Activated naive CD8-positive, alpha-beta T cell (primary cell): ENCODE results near the gene PTPRT.

ENCODE experiments used
- H3K27ac Mint-ChIP-seq: one replicate; pipeline ENCODE4 v1.8.0; 2021; ENCODE audit warnings: mixed read lengths
- H3K27me3 Mint-ChIP-seq: one replicate; pipeline ENCODE4 v1.8.0; 2021; ENCODE audit warnings: mixed read lengths
- H3K36me3 Mint-ChIP-seq: one replicate; pipeline ENCODE4 v1.8.0; 2021; ENCODE audit warnings: mixed read lengths
- H3K4me1 Mint-ChIP-seq: one replicate; pipeline ENCODE4 v1.8.0; 2021; ENCODE audit warnings: low read depth, mixed read lengths
- H3K4me3 Mint-ChIP-seq: one replicate; pipeline ENCODE4 v1.8.0; 2021; ENCODE audit warnings: mild to moderate bottlenecking, mixed read lengths
- H3K9me3 Mint-ChIP-seq: one replicate; pipeline ENCODE4 v1.8.0; 2021; ENCODE audit warnings: low read depth, mixed read lengths

The PTPRT gene

DNA sequence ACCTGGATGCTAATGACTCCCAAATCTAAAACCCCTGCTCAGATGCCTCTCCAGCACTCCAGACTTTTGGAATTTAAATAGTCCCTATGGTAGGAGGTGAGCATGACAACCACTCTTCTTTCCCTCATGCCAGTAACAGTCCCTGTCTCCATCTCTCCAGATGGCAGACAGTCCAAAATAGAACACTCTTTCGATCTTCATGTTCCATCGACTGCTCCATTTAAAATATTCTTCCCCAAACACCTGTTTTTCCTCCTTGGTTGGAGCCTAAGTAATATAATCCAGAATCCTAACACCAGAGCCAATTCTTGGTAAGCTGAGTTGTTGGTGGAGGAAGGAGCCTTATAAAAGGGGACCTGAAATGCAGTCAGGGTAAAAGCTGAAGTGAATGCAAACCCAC, 848.1 kb downstream of the PTPRT start:
- no peaks in the 10 kb centered on the region for H3K4me1 Mint-ChIP-seq
- H3K4me3 Mint-ChIP-seq = no peak overlapping the region
- peaks cover 7% of the 10 kb centered on the region for H3K9me3 Mint-ChIP-seq
- no peaks in the 10 kb centered on the region for H3K27me3 Mint-ChIP-seq
- H3K36me3 Mint-ChIP-seq = no peaks in the 10 kb centered on the region
- no peak overlapping the region for H3K27ac Mint-ChIP-seq

DNA sequence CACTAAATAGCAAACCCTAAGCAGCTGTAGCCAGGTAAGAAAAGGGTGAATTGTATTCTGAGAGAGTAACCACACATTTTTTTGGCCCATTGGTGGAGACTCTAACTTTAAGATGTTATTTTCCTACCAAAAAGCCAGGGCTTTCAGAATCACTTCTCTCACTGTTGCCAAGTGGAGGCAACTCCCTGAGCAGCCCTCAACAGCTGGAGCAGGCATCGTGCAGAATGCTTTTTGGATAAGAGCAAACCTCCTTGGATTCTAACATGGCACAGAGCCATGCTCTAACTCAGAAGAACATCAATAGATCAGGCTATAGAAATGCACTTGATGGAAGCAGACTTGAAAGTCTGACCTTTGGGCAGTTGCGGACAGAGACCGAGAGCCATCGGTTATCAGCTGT, 849.3 kb downstream of the PTPRT start:
- Mint-ChIP-seq H3K4me1 (no peaks in the 10 kb centered on the region), H3K27me3 (no peaks in the 10 kb centered on the region), H3K27ac (no peak overlapping the region), H3K36me3 (no peaks in the 10 kb centered on the region), H3K4me3 (no peak overlapping the region), H3K9me3 (peaks cover 2% of the 10 kb centered on the region)

DNA sequence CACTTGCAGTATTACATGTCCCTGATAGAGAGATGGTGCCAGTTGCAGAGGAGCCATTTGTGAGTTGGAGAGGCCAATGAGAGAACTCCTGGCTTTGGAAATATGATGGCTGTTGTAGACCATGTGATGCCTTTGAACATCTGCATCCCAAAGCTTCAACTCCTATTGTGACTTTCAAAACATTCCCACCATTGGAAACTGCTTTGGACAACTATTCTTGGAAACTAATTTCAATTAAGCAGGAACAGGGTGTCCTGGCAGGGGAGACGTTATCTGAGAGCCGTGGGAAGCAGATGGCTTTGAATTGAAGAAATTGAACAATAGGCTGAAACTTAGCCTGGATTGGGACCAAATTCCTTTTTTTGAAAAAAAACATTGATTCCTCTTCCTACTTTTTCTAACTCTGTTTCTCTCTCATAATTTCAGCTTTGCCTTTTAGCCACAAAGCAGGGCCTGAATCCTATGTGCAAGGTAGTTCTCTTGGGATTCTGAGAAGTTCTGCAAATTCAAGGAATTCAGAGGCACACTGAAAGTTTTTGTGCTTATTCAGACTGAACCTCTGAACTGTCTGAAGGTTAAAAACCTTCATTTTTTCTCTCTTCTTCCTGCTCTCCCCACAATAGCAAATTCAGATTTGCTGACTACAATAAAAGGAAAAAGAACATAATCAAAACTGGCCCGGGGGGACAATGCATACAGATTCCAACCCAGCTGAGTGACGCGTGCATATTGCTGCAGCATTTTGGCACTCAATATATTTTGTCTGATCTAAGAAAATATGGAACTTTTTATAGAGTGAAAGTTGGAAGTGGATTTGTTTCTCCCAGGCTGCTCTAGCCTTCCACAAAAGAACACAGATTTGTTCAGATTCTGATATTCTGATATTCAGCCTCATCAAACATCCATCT, 851.2 kb downstream of the PTPRT start:
- Mint-ChIP-seq H3K27ac (no peak overlapping the region), H3K36me3 (no peaks in the 10 kb centered on the region), H3K27me3 (no peaks in the 10 kb centered on the region), H3K4me1 (no peaks in the 10 kb centered on the region), H3K4me3 (no peak overlapping the region), H3K9me3 (peaks cover 13% of the 10 kb centered on the region)

- no peak overlapping the region for H3K4me3 Mint-ChIP-seq
- H3K27me3 Mint-ChIP-seq = no peaks in the 10 kb centered on the region
- H3K9me3 Mint-ChIP-seq = peaks cover 13% of the 10 kb centered on the region
- H3K36me3 Mint-ChIP-seq = no peaks in the 10 kb centered on the region
- H3K27ac Mint-ChIP-seq = no peak overlapping the region
- no peaks in the 10 kb centered on the region for H3K4me1 Mint-ChIP-seq
These were observed 853.1 kb downstream of the PTPRT start for GRCh38 chr20:42336576-42336975.

- Mint-ChIP-seq H3K36me3 (no peaks in the 10 kb centered on the region), H3K9me3 (no peaks in the 10 kb centered on the region), H3K27ac (no peak overlapping the region), H3K27me3 (peaks cover 1% of the 10 kb centered on the region), H3K4me1 (no peaks in the 10 kb centered on the region), H3K4me3 (no peak overlapping the region)
These were observed 870.3 kb downstream of the PTPRT start for GRCh38 chr20:42319252-42320013.

DNA sequence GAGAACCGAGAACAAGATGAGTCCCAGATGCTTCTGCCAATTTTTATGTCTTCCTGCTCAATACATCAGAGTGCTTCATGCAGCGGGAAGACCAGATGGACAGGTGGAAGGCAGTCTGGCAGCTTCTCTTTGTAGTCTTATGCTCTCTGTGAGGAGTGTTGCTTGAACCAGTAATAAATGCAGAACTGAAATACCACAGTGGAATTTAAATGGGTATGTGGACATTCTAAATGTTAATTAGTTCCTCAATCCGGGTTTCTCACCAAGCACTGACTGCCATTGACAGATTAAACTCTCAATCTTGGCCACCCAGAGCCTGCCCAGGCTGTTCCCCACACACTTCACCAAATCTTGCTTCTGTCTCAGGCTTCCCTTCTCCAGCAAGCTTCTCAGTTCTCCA, 876.0 kb downstream of the PTPRT start:
- no peaks in the 10 kb centered on the region for H3K9me3 Mint-ChIP-seq
- H3K4me1 Mint-ChIP-seq = no peaks in the 10 kb centered on the region
- H3K36me3 Mint-ChIP-seq = no peaks in the 10 kb centered on the region
- H3K27me3 Mint-ChIP-seq = no peaks in the 10 kb centered on the region
- H3K4me3 Mint-ChIP-seq = no peak overlapping the region
- H3K27ac Mint-ChIP-seq = no peak overlapping the region

GRCh38 chr20:42309050-42309449, 880.7 kb downstream of the PTPRT start:
- Mint-ChIP-seq H3K9me3 (no peaks in the 10 kb centered on the region), H3K36me3 (no peaks in the 10 kb centered on the region), H3K4me3 (no peak overlapping the region), H3K27ac (no peak overlapping the region), H3K27me3 (peaks cover 2% of the 10 kb centered on the region), H3K4me1 (no peaks in the 10 kb centered on the region)

DNA sequence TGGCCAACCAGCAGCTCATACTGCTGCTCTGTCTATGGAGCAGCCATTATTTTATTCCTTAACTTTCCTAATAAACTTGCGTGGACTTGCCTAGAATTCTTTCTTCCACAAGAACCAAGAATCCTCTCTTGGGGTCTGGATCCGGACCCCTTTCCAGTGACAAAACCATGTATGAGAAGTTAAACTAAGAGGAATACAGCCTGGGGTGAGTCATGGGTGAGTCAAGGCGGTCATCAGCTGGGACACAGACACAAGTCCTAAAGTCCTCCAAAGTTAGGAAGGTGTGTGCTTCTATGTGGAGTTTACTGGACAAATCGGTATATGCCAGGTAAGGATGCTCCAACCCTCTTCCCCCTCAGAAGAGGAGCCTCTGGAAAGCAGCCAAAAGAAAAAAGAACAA, 881.5 kb downstream of the PTPRT start:
- Mint-ChIP-seq H3K27me3 (peaks cover 2% of the 10 kb centered on the region), H3K4me1 (no peaks in the 10 kb centered on the region), H3K4me3 (no peak overlapping the region), H3K27ac (no peak overlapping the region), H3K9me3 (no peaks in the 10 kb centered on the region), H3K36me3 (no peaks in the 10 kb centered on the region)

DNA sequence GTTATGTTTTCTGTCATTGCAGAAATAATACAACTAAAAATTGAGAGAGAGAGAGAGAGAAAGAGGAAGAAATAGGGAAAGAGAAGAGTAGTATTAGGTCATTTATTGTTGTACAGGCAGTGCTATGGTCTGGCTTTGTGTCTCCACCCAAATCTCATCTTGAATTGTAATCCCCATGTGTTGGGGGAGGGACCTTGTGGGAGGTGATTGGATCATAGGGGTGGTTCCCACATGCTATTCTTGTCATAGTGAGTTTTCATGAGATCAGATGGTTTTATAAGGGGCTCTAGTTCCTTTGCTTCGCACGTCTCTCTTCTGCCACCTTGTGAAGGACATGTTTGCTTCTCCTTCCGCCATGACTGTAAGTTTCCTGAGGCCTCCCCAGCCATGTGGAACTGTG, 894.1 kb downstream of the PTPRT start:
- H3K27ac Mint-ChIP-seq = no peak overlapping the region
- peaks cover 1% of the 10 kb centered on the region for H3K27me3 Mint-ChIP-seq
- H3K4me3 Mint-ChIP-seq = no peak overlapping the region
- no peaks in the 10 kb centered on the region for H3K9me3 Mint-ChIP-seq
- no peaks in the 10 kb centered on the region for H3K4me1 Mint-ChIP-seq
- no peaks in the 10 kb centered on the region for H3K36me3 Mint-ChIP-seq

GRCh38 chr20:42294976-42295375, 894.7 kb downstream of the PTPRT start:
- H3K4me1 Mint-ChIP-seq = no peaks in the 10 kb centered on the region
- no peak overlapping the region for H3K4me3 Mint-ChIP-seq
- no peaks in the 10 kb centered on the region for H3K36me3 Mint-ChIP-seq
- no peaks in the 10 kb centered on the region for H3K9me3 Mint-ChIP-seq
- H3K27ac Mint-ChIP-seq = no peak overlapping the region
- H3K27me3 Mint-ChIP-seq = peaks cover 1% of the 10 kb centered on the region

- Mint-ChIP-seq H3K36me3 (no peaks in the 10 kb centered on the region), H3K27me3 (peaks cover 1% of the 10 kb centered on the region), H3K27ac (no peak overlapping the region), H3K9me3 (peaks cover 17% of the 10 kb centered on the region), H3K4me1 (no peaks in the 10 kb centered on the region), H3K4me3 (no peak overlapping the region)
These were observed 907.9 kb downstream of the PTPRT start for GRCh38 chr20:42281801-42282200.

DNA sequence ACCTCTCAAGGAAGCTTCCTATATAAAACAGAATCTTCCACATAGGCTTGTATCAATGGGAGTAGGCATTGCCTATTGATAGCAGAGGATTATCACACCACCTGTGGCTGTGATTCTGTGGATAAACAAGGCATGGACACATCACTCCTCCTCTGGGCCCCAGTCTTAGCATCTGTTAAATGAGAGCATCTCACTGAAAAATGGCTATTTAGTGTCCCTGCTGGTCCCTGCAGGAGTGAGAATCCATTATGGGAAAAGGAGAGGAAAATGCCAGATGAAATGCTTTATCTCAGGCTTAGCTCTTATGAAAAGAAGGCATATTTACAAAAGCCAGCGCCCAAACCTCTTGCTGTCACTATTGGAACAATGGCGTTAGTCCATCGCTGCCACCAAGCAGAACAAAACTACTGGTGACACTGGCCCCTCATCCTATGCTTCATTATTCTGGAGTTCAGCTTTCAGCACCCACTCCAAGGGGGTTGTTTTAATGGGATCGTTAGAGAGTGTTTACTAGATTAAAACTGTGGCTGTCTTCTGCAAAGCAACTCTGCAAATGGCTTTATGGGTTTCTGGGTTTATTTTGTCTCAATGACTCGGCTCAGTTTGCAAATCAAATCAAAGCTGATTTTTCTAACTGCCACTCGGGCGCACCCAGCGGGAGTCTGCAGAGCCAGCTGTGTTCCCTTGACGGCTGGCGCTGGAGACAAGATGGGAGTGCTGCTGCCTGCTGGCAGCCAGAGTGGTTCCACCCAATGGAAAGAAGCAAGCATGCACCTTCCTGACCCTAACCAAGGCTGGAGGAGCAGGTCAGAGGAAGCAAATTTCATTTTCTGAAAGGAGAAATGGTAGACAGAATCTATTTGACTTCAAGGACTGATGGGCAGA, 912.7 kb downstream of the PTPRT start:
- Mint-ChIP-seq H3K9me3 (no peaks in the 10 kb centered on the region), H3K36me3 (no peaks in the 10 kb centered on the region), H3K4me1 (no peaks in the 10 kb centered on the region), H3K27ac (no peak overlapping the region), H3K4me3 (no peak overlapping the region), H3K27me3 (peaks cover 4% of the 10 kb centered on the region)

- H3K27me3 Mint-ChIP-seq = peaks cover 3% of the 10 kb centered on the region
- no peak overlapping the region for H3K4me3 Mint-ChIP-seq
- no peaks in the 10 kb centered on the region for H3K36me3 Mint-ChIP-seq
- H3K4me1 Mint-ChIP-seq = no peaks in the 10 kb centered on the region
- H3K9me3 Mint-ChIP-seq = no peaks in the 10 kb centered on the region
- H3K27ac Mint-ChIP-seq = no peak overlapping the region
These were observed 914.7 kb downstream of the PTPRT start for GRCh38 chr20:42274986-42275385.

DNA sequence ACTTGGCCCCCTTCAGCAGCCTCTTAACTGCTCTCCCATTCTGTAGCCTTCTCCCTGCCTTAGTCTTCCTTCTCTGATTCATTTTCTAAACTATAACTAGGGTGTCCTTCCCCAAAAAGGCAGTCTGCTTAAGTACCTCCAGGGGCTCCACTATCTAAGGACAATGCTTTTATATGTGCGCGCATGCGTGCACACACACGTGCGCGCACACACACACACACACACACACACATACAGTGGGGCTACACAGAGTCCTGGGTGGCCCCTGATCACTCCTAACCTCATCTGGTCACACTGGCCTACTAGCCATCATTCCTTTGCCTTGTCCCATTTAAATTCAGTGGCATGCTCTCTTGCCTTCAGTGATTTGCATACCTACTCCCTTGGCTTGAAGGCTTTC, 917.2 kb downstream of the PTPRT start:
- Mint-ChIP-seq H3K27ac (no peak overlapping the region), H3K27me3 (peaks cover 3% of the 10 kb centered on the region), H3K36me3 (no peaks in the 10 kb centered on the region), H3K4me3 (no peak overlapping the region), H3K4me1 (no peaks in the 10 kb centered on the region), H3K9me3 (no peaks in the 10 kb centered on the region)

DNA sequence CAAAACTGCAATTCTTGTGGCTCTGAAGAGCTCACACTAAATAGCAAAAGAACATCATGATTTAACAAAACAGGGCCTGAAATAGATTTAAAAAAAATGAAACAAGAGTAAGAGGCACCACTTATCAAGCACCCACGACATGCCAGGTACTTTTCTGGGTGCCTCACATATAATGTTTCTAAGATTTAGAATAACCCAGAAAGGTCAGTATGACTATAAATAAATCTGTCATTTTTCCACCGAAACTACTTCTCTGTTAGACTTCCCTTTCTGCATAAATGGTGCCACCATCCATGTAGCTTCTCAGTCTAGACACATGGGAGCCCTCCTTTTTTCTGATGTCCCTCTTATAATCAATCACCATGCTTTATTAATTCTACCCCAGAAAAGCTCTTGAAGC, 919.2 kb downstream of the PTPRT start:
- Mint-ChIP-seq H3K9me3 (no peaks in the 10 kb centered on the region), H3K36me3 (no peaks in the 10 kb centered on the region), H3K4me1 (no peaks in the 10 kb centered on the region), H3K4me3 (no peak overlapping the region), H3K27ac (no peak overlapping the region), H3K27me3 (no peaks in the 10 kb centered on the region)
